Neural progenitor cell (in vitro differentiated cells): Measurements from ENCODE around the gene SLC22A23. TPM values are rescaled to one million over a fixed set of nuclear protein-coding genes. Genes with fewer than 3 reads are reported as not detected.

ENCODE experiments used
- DNase-seq: peaks from one replicate; pipeline ENCODE4 v3.0.0-alpha.2; 2016; ENCODE audit warnings: low spot score
- H2AFZ ChIP-seq: fragments of 200-600 bp; sonication (generic); replicated peaks from 2 replicates; pipeline ENCODE4 v1.6.1; 2016; ENCODE audit warnings: antibody characterized with exemption
- H3F3A ChIP-seq: fragments of 200-600 bp; sonication (generic); 2 replicates; pipeline ENCODE4 v1.6.1; 2016; ENCODE audit warnings: antibody characterized with exemption, low read depth
- H3K27ac ChIP-seq: fragments of 200-600 bp; sonication (generic); 2 replicates; pipeline ENCODE4 v1.5.1; 2016; ENCODE audit warnings: mild to moderate bottlenecking
- H3K27me3 ChIP-seq: fragments of 200-600 bp; sonication (generic); 2 replicates; pipeline ENCODE4 v1.6.1; 2016; ENCODE audit warnings: mild to moderate bottlenecking, moderate library complexity
- H3K36me3 ChIP-seq: fragments of 200-600 bp; sonication (generic); 2 replicates; pipeline ENCODE4 v1.5.1; 2016
- H3K4me1 ChIP-seq: fragments of 200-600 bp; sonication (generic); 2 replicates; pipeline ENCODE4 v1.6.1; 2016; ENCODE audit warnings: mixed run types
- H3K4me2 ChIP-seq: fragments of 200-600 bp; sonication (generic); 2 replicates; pipeline ENCODE4 v1.6.1; 2016
- H3K4me3 ChIP-seq: fragments of 200-600 bp; sonication (generic); 2 replicates; pipeline ENCODE4 v1.5.1; 2016
- H3K79me2 ChIP-seq: fragments of 200-600 bp; sonication (generic); 2 replicates; pipeline ENCODE4 v1.6.1; 2016; ENCODE audit warnings: low read depth
- H3K9ac ChIP-seq: fragments of 200-600 bp; sonication (generic); 2 replicates; pipeline ENCODE4 v1.6.1; 2016
- H3K9me3 ChIP-seq: fragments of 200-600 bp; sonication (generic); 2 replicates; pipeline ENCODE4 v1.5.1; 2016; ENCODE audit warnings: low read depth
- H4K20me1 ChIP-seq: fragments of 200-600 bp; sonication (generic); 2 replicates; pipeline ENCODE4 v1.6.1; 2016; ENCODE audit warnings: low read depth
- H3K27ac Mint-ChIP-seq: 3 replicates; pipeline ENCODE4 v1.8.0; 2021; ENCODE audit warnings: mixed read lengths
- H3K27me3 Mint-ChIP-seq: 2 replicates; pipeline ENCODE4 v1.8.0; 2022; ENCODE audit warnings: low read depth, mild to moderate bottlenecking, inconsistent platforms, moderate library complexity, mixed read lengths; ENCODE audit not compliant: insufficient read depth
- H3K36me3 Mint-ChIP-seq: 3 replicates; pipeline ENCODE4 v1.8.0; 2021; ENCODE audit warnings: mixed read lengths
- H3K4me1 Mint-ChIP-seq: 3 replicates; pipeline ENCODE4 v1.8.0; 2021; ENCODE audit warnings: mixed read lengths
- H3K4me3 Mint-ChIP-seq: 3 replicates; pipeline ENCODE4 v1.8.0; 2021; ENCODE audit warnings: mild to moderate bottlenecking, moderate library complexity, mixed read lengths
- H3K9me3 Mint-ChIP-seq: 3 replicates; pipeline ENCODE4 v1.8.0; 2020; ENCODE audit warnings: mixed read lengths
- EZH2 ChIP-seq: fragments of 200-600 bp; sonication (generic); IDR thresholded peaks from 2 replicates; pipeline ENCODE4 v1.6.1; 2017; ENCODE audit warnings: antibody characterized with exemption, mild to moderate bottlenecking, moderate library complexity
- EZH2phosphoT487 ChIP-seq: fragments of 200-600 bp; sonication (generic); IDR thresholded peaks from 2 replicates; pipeline ENCODE4 v1.6.1; 2017; ENCODE audit warnings: antibody characterized with exemption
- total RNA-seq: library from RNA; depleted of rRNA; stranded (reverse); fragments of >200 nt; gene quantifications from 2 replicates; pipeline ENCODE4 v1.2.3, GENCODE V29; 2015; ENCODE audit warnings: low replicate concordance
- TF ChIP-seq, protein P1 (sequence below): fragments of 200-600 bp; sonication (generic); IDR thresholded peaks from 2 replicates; pipeline ENCODE4 v1.5.1; 2017; ENCODE audit warnings: antibody characterized with exemption, mild to moderate bottlenecking

The SLC22A23 gene
- total RNA-seq, 1 donor from 2014 or later, result 0.99 TPM

DNA sequence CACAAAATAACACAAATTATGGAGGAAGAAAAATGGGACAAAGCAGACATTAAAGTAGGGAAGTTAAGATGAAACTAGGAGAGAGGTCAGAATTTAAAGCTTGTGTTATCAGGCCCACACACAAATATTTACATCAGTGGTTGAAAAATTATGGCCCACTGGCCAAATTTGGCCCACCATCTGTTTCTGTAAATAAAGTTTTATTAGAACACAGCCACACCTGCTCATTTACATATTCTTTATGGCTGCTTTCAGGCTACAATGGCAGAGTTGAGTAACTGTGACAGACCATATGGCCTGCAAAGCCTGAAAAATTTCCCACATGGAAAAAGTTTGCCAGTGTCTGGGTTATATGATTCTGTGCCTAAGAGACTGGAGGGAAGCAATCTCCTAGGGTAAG, 49.0 kb downstream of the SLC22A23 start:
- no peaks in the 10 kb centered on the region for H3F3A ChIP-seq
- H3K9ac ChIP-seq, result no peak overlapping the region
- no peaks in the 10 kb centered on the region for H3K27me3 ChIP-seq
- no peaks in the 10 kb centered on the region for H3K36me3 ChIP-seq
- no peak for DNase-seq
- peaks cover 6% of the 10 kb centered on the region for H3K9me3 Mint-ChIP-seq
- H3K9me3 ChIP-seq, result no peaks in the 10 kb centered on the region
- H4K20me1 ChIP-seq, result no peaks in the 10 kb centered on the region
- no peak overlapping the region for H2AFZ ChIP-seq
- H3K4me3 ChIP-seq, result no peak overlapping the region
- TF ChIP-seq EZH2, result no peak
- TF ChIP-seq, protein P1, sequence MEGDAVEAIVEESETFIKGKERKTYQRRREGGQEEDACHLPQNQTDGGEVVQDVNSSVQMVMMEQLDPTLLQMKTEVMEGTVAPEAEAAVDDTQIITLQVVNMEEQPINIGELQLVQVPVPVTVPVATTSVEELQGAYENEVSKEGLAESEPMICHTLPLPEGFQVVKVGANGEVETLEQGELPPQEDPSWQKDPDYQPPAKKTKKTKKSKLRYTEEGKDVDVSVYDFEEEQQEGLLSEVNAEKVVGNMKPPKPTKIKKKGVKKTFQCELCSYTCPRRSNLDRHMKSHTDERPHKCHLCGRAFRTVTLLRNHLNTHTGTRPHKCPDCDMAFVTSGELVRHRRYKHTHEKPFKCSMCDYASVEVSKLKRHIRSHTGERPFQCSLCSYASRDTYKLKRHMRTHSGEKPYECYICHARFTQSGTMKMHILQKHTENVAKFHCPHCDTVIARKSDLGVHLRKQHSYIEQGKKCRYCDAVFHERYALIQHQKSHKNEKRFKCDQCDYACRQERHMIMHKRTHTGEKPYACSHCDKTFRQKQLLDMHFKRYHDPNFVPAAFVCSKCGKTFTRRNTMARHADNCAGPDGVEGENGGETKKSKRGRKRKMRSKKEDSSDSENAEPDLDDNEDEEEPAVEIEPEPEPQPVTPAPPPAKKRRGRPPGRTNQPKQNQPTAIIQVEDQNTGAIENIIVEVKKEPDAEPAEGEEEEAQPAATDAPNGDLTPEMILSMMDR, result no peak
- TF ChIP-seq EZH2phosphoT487, result no peak
- no peak overlapping the region for H3K27ac ChIP-seq
- peaks cover 50% of the 10 kb centered on the region for H3K4me1 Mint-ChIP-seq
- H3K79me2 ChIP-seq, result no peaks in the 10 kb centered on the region
- peaks cover 5% of the 10 kb centered on the region for H3K4me1 ChIP-seq
- H3K27me3 Mint-ChIP-seq, result no peaks in the 10 kb centered on the region
- H3K4me3 Mint-ChIP-seq, result no peak overlapping the region
- no peak overlapping the region for H3K27ac Mint-ChIP-seq
- H3K4me2 ChIP-seq, result no peak overlapping the region
- H3K36me3 Mint-ChIP-seq, result peaks cover 35% of the 10 kb centered on the region

DNA sequence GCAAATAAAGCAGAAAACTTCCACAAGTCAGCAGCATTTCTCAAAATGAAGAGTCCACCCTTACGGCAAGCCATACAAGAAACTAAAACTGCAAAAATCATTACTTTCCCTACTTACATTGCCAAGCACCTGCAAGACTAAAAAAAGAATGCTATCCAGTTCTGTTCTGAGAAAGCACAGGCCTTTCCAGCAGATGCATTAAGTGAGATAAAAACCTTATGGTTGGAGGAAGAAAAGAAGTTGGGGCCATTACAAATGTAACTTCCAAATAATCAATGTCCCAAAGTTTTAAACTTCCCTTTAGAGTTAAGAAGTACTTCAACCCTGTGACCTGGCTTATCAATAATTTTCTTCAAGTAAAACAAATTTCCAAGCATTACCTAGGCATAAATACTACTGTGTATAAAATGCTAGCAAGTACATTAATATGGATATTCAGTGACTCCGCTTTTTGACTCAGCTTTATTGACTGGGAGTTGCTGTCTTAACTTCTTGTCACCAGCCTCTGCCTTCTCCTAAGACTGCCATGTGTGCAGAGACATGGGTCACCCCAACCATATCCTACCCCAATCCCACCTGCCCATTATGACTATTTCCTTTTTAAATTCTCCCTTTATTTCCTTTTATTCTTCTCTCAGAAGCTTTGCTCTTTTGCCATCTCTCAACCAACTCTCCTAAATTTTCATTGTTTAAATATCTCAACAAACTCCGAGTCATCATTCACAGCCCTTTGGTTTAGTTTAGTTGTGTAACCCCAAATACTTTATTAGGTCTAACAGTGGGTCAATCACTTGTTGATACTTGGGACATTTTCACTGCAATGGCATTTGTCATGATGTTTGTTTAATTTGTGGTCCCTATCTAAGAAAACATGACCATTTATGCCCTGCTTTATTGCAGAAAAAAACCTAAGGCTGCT, 49.7 kb downstream of the SLC22A23 start:
- H3K27ac ChIP-seq, result no peak overlapping the region
- Mint-ChIP-seq H3K4me3 (no peak overlapping the region), H3K4me1 (peaks cover 57% of the 10 kb centered on the region), H3K9me3 (peaks cover 2% of the 10 kb centered on the region), H3K27me3 (no peaks in the 10 kb centered on the region), H3K27ac (no peak overlapping the region), H3K36me3 (peaks cover 34% of the 10 kb centered on the region)
- no peaks in the 10 kb centered on the region for H3K36me3 ChIP-seq
- no peaks in the 10 kb centered on the region for H3K9me3 ChIP-seq
- H3K4me2 ChIP-seq, result no peak overlapping the region
- H2AFZ ChIP-seq, result no peak overlapping the region
- peaks cover 5% of the 10 kb centered on the region for H3K4me1 ChIP-seq
- TF ChIP-seq EZH2, result no peak
- TF ChIP-seq, protein P1, result no peak
- TF ChIP-seq EZH2phosphoT487, result no peak
- no peaks in the 10 kb centered on the region for H3K27me3 ChIP-seq
- H3F3A ChIP-seq, result no peaks in the 10 kb centered on the region
- no peaks in the 10 kb centered on the region for H4K20me1 ChIP-seq
- no peaks in the 10 kb centered on the region for H3K79me2 ChIP-seq
- DNase-seq, result no peak
- no peak overlapping the region for H3K9ac ChIP-seq
- H3K4me3 ChIP-seq, result no peak overlapping the region

DNA sequence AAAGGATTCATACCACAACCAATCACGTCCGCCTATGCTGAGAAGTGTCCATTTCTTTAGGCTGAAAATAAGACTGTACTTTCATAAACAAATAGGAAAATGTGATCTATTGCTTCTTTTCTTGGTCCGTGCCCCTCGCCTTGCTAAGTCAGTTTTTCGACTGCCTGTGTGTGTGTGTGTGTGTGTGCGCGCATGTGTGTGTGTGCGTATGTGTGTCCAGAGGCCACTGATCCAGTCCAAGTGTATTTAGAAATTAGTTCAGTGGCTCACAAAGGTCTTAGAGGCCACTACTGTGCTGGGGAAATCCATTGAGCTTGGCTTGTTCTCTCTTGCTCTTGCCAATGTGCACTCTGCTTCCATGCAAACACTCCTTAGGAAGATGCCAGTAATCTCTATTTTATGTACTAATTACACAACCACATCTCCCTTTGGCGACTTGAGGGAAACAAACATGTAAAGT, 50.5 kb downstream of the SLC22A23 start:
- H3K4me3 Mint-ChIP-seq, result no peak overlapping the region
- Histone ChIP-seq H3K27me3 (no peaks in the 10 kb centered on the region), H3K27ac (no peak overlapping the region)

More for the DNA sequence above, 50.5 kb downstream of the SLC22A23 start:
- H3K4me2 ChIP-seq, result no peak overlapping the region
- no peaks in the 10 kb centered on the region for H3K36me3 ChIP-seq
- no peaks in the 10 kb centered on the region for H3K79me2 ChIP-seq
- Mint-ChIP-seq H3K27me3 (no peaks in the 10 kb centered on the region), H3K9me3 (peaks cover under 1% of the 10 kb centered on the region), H3K4me1 (peaks cover 63% of the 10 kb centered on the region), H3K27ac (no peak overlapping the region), H3K36me3 (peaks cover 35% of the 10 kb centered on the region)
- no peaks in the 10 kb centered on the region for H4K20me1 ChIP-seq
- H3K4me1 ChIP-seq, result peaks cover 5% of the 10 kb centered on the region
- DNase-seq, result no peak
- no peaks in the 10 kb centered on the region for H3K9me3 ChIP-seq
- no peaks in the 10 kb centered on the region for H3F3A ChIP-seq
- no peak overlapping the region for H3K4me3 ChIP-seq
- H2AFZ ChIP-seq, result no peak overlapping the region
- no peak overlapping the region for H3K9ac ChIP-seq
- TF ChIP-seq EZH2phosphoT487 (no peak), EZH2 (no peak)
- TF ChIP-seq, protein P1, result no peak
